ENCODE measurements around the gene G3BP2. TPM values are rescaled to one million over a fixed set of nuclear protein-coding genes. Genes with fewer than 3 reads are reported as not detected.

The G3BP2 gene
- total RNA-seq, 4 donors from 2014 or later = 123 to 226 (median 132) TPM

GRCh38 chr4:75593393-75593792, 79.8 kb downstream of the G3BP2 start:
- intact Hi-C loops (cut with DNase I; ENCODE audit: low total_unique reads) = no loop called here
- no peak for DNase-seq

More at GRCh38 chr4:75593393-75593792, 79.8 kb downstream of the G3BP2 start:
- in situ Hi-C loops (cut with MboI; ENCODE audit: low sequenced_read_pairs in 4 of 4) = no loop called here
- Histone ChIP-seq H3K4me3 (no peak overlapping the region), H3K9me3 (no peaks in the 10 kb centered on the region), H3K36me3 (no peaks in the 10 kb centered on the region), H3K27me3 (no peaks in the 10 kb centered on the region), H3K4me1 (no peaks in the 10 kb centered on the region), H3K27ac (no peak overlapping the region)
- ATAC-seq = no peak
- TF ChIP-seq CTCF (IDR thresholded peaks at IDR 0.05 in 4 of 5, conservative IDR thresholded peaks at IDR 0.05 in 1 of 5) = no peak
- no peak for TF ChIP-seq POLR2A (IDR thresholded peaks at IDR 0.05)

Other genes starting within 250 kb of the G3BP2 start
- gene RCHY1, start 159.0 kb downstream of the G3BP2 start, total RNA-seq = 10 to 100 TPM; 14.0 to 18.7 (median 15.8) TPM
- gene THAP6, start 158.9 kb downstream of the G3BP2 start, total RNA-seq = 10 to 100 TPM in 3 of 4 donors, 1 to 10 TPM in 1; 6.0 to 27.3 (median 13.9) TPM
- not detected for gene ODAPH, start 117.3 kb downstream of the G3BP2 start, total RNA-seq
- gene CDKL2, start 42.9 kb downstream of the G3BP2 start, total RNA-seq = not detected
- gene USO1, start 51.2 kb upstream of the G3BP2 start, total RNA-seq = 100 to 1,000 TPM; 213 to 328 (median 254) TPM
- gene PPEF2, start 229.0 kb upstream of the G3BP2 start, total RNA-seq = under 1 TPM in 1 of 4 donors, not detected in 3; 0.13 TPM

All from gastrocnemius medialis (tissue), 4 donors.